Ovary (tissue), 3 donors: ENCODE measurements around the gene ZNF440.

ENCODE experiments used
- EP300 ChIP-seq: sonication (generic); formaldehyde crosslinking; IDR thresholded peaks from one replicate; pipeline ENCODE4 v1.6.1; 2017; ENCODE audit warnings: antibody characterized with exemption
- POLR2A ChIP-seq: fragments of 450-650 bp; IDR thresholded peaks from one replicate; pipeline ENCODE4 v1.6.1; 2017; ENCODE audit warnings: antibody characterized with exemption, mild to moderate bottlenecking, moderate library complexity
- TF ChIP-seq, protein P1 (sequence below), 3 donors: fragments of 450-650 bp in 2 of 3; fragments of 200-600 bp in 1 of 3; IDR thresholded peaks; one replicate each; pipeline versions ENCODE4 v1.5.1 to v1.8.0; 2016 to 2022; ENCODE audit warnings: antibody characterized with exemption in 3 of 3, mild to moderate bottlenecking in 1 of 3
- donor health status: DM: no; HTN: no; CAD: no.

DNA sequence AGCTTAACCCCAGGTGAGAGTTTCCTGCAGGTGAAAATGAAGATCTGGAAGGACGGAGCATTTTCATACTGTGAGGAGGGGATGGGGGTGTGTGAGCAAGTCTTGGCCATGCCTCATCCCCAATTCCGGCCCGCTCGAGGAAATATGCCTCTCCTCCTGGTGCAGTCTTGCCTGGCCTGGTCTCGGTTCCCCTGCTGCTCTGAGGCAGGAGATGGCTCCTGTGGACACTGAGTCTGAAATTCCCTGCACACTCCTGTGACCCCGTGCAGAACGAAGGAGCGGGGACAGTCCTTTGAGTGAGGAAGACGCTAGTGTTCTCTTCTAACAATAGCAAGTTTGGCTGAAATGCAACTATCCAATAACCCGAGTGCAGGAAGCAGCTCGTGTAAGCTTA, 34.1 kb downstream of the ZNF440 start:
- TF ChIP-seq, protein P1, sequence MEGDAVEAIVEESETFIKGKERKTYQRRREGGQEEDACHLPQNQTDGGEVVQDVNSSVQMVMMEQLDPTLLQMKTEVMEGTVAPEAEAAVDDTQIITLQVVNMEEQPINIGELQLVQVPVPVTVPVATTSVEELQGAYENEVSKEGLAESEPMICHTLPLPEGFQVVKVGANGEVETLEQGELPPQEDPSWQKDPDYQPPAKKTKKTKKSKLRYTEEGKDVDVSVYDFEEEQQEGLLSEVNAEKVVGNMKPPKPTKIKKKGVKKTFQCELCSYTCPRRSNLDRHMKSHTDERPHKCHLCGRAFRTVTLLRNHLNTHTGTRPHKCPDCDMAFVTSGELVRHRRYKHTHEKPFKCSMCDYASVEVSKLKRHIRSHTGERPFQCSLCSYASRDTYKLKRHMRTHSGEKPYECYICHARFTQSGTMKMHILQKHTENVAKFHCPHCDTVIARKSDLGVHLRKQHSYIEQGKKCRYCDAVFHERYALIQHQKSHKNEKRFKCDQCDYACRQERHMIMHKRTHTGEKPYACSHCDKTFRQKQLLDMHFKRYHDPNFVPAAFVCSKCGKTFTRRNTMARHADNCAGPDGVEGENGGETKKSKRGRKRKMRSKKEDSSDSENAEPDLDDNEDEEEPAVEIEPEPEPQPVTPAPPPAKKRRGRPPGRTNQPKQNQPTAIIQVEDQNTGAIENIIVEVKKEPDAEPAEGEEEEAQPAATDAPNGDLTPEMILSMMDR (IDR thresholded peaks at IDR 0.05) = no peak
- no peak for TF ChIP-seq EP300
- TF ChIP-seq POLR2A = no peak
